ENCODE data around the gene ANKRD13B.
"Not testable (repeated sequence)": the region's sequence is repeated elsewhere in the genome, so short reads cannot be mapped to it uniquely, and the experiment has no call there.

ANKRD13B gene

DNA sequence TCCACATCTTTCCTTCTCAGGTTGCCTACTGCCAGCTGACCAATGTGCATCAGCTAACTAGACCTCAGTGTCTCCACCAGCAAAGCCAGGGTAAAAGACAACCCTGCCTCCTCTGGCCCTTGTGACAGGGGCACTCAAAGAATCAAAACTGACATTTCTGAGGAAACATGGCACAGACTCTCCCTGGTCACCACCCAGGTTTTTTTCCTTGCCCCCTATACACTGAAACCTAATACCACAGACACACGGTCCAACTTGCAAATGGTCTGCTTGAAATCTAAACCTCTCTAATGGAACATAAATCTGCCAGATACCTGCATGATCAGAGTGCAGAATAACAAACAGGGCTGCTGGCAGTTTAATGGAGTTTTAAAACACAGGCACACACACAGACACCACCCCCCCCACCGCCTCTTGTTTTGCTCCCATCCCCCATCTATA is 49.3 kb downstream of the ANKRD13B start:
- no peak overlapping the region for H3K4me3 ChIP-seq (ENCODE audit: control insufficient read depth, low read depth, low read length)
- DNase-seq (ENCODE audit: low read depth): no peak
- no peak for TF ChIP-seq CTCF (IDR thresholded peaks at IDR 0.05; ENCODE audit: control insufficient read depth, insufficient read depth, low read depth, low read length, missing control alignments)

DNA sequence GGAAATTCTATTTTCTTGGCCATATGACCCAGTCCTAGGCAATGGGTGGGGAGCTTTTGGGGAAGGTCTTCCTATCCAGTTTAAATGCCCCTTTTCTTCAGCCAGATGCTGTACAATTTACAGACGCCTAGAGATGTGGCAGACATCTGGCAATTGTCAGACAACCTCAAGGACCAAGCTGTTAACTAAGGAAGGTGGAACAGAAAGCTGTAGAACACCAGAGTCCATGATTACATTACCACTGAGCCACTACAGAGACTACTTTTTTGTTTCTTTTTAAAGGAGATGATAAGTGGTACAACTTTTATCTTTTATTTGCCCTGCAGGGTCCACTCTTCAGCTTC is 50.9 kb downstream of the ANKRD13B start:
- TF ChIP-seq CTCF (IDR thresholded peaks at IDR 0.05; ENCODE audit: control insufficient read depth, insufficient read depth, low read depth, low read length, missing control alignments): no peak
- no peak overlapping the region for H3K4me3 ChIP-seq (ENCODE audit: control insufficient read depth, low read depth, low read length)
- DNase-seq (ENCODE audit: low read depth): no peak

GRCh38 chr17:29645515-29646051 is 52.7 kb downstream of the ANKRD13B start:
- H3K4me3 ChIP-seq (ENCODE audit: control insufficient read depth, low read depth, low read length): no peak overlapping the region
- TF ChIP-seq CTCF (IDR thresholded peaks at IDR 0.05; ENCODE audit: control insufficient read depth, insufficient read depth, low read depth, low read length, missing control alignments): no peak
- DNase-seq (ENCODE audit: low read depth): peak; percentile 64

GRCh38 chr17:29648005-29648404 is 55.1 kb downstream of the ANKRD13B start:
- DNase-seq (ENCODE audit: low read depth): no peak
- no peak overlapping the region for H3K4me3 ChIP-seq (ENCODE audit: control insufficient read depth, low read depth, low read length)
- TF ChIP-seq CTCF (IDR thresholded peaks at IDR 0.05; ENCODE audit: control insufficient read depth, insufficient read depth, low read depth, low read length, missing control alignments): no peak

DNA sequence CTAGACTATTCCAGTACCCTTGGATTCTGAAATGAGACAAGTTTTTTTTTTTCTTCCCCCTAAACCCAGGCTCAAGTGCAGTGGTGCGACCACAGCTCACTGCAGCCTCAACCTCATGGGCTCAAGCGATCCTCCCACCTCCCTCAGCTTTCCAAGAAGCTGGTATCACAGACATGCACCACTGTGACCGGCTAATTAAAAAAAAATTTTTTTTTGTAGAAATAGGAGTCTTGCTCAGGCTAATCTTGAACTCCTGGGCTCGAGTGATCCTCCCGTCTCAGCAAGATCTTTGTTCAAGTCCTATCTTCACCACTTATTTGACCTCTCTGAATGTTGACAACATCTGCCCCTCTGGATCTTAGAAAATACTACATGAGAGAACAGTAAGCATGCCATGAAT is 56.4 kb downstream of the ANKRD13B start:
- H3K4me3 ChIP-seq (ENCODE audit: control insufficient read depth, low read depth, low read length): no peak overlapping the region
- no peak for DNase-seq (ENCODE audit: low read depth)
- TF ChIP-seq CTCF (IDR thresholded peaks at IDR 0.05; ENCODE audit: control insufficient read depth, insufficient read depth, low read depth, low read length, missing control alignments): no peak

GRCh38 chr17:29650396-29650795 is 57.5 kb downstream of the ANKRD13B start:
- no peak overlapping the region for H3K4me3 ChIP-seq (ENCODE audit: control insufficient read depth, low read depth, low read length)
- TF ChIP-seq CTCF (IDR thresholded peaks at IDR 0.05; ENCODE audit: control insufficient read depth, insufficient read depth, low read depth, low read length, missing control alignments): no peak
- DNase-seq (ENCODE audit: low read depth): no peak

DNA sequence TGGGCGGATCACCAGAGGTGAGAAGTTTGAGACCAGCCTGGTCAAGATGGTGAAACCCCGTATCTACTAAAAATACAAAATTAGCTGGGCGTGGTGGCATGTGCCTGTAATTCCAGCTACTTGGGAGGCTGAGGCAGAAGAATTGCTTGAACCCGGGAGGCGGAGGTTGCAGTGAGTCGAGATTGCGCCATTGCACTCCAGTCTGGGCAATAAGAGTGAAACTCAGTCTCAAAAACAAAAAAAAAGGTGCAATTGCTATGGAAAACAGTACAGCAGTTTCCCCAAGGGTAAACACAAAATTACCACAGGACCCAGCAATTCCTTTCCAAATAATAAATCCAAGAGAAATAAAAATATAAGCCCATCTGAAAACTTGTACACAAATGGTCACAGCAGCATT is 59.0 kb downstream of the ANKRD13B start:
- not testable (repeated sequence) for H3K4me3 ChIP-seq (ENCODE audit: control insufficient read depth, low read depth, low read length); DNase-seq (ENCODE audit: low read depth)

Data from AG09309 (cell line).